SU-DHL-6 (cell line): ENCODE data around the gene HLF.

Experiments used
- H2AFZ ChIP-seq: fragments of 200-600 bp; sonication (generic); 2 replicates; pipeline ENCODE4 v1.6.1; 2014; ENCODE audit warnings: low read depth, mild to moderate bottlenecking, moderate library complexity, mixed read lengths, antibody characterized with exemption, low read length; ENCODE audit not compliant: severe bottlenecking
- H3F3A ChIP-seq: fragments of 200-600 bp; shearing (Covaris generic); 2 replicates; pipeline ENCODE4 v1.6.0; 2016; ENCODE audit warnings: antibody characterized with exemption, mild to moderate bottlenecking; ENCODE audit not compliant: insufficient read depth
- H3K27ac ChIP-seq: fragments of 200-600 bp; sonication (generic); 2 replicates; pipeline ENCODE4 v1.5.1; 2016; ENCODE audit warnings: low read depth, mild to moderate bottlenecking, low read length, moderate library complexity, mixed read lengths
- H3K27me3 ChIP-seq: fragments of 200-600 bp; sonication (generic), shearing (Covaris generic); 2 replicates; pipeline ENCODE4 v1.6.0; 2014; ENCODE audit warnings: mild to moderate bottlenecking, low read length
- H3K36me3 ChIP-seq: fragments of 200-600 bp; sonication (generic); 2 replicates; pipeline ENCODE4 v1.6.1; 2014; ENCODE audit warnings: mild to moderate bottlenecking, low read length, mixed read lengths
- H3K4me2 ChIP-seq: fragments of 300-600, 200-600 bp; shearing (Covaris generic), sonication (generic); 2 replicates; pipeline ENCODE4 v1.6.0; 2014; ENCODE audit warnings: low read length, low read depth, mild to moderate bottlenecking; ENCODE audit not compliant: poor library complexity, severe bottlenecking
- H3K4me3 ChIP-seq: fragments of 200-600 bp; sonication (generic); 2 replicates; pipeline ENCODE4 v1.5.1; 2014; ENCODE audit warnings: antibody characterized with exemption, low read length, mild to moderate bottlenecking, mixed read lengths; ENCODE audit not compliant: insufficient read depth, poor library complexity, severe bottlenecking
- H3K79me2 ChIP-seq: fragments of 200-600 bp; sonication (generic); 2 replicates; pipeline ENCODE4 v1.6.1; 2014; ENCODE audit warnings: mild to moderate bottlenecking, low read length, moderate library complexity; ENCODE audit not compliant: insufficient read depth
- H3K9ac ChIP-seq: fragments of 200-600 bp; sonication (generic); 2 replicates; pipeline ENCODE4 v1.7.0; 2014; ENCODE audit warnings: mild to moderate bottlenecking, low read length
- H3K9me2 ChIP-seq: fragments of 200-600 bp; sonication (generic); replicated peaks from 2 replicates; pipeline ENCODE4 v1.6.1; 2014; ENCODE audit warnings: low read length; ENCODE audit not compliant: insufficient read depth
- H3K9me3 ChIP-seq: fragments of 200-600 bp; sonication (generic); 2 replicates; pipeline ENCODE4 v1.6.1; 2014; ENCODE audit warnings: low read length, mixed read lengths; ENCODE audit not compliant: insufficient read depth
- H4K20me1 ChIP-seq: fragments of 200-600 bp; sonication (generic); 2 replicates; pipeline ENCODE4 v1.6.1; 2014; ENCODE audit warnings: low read depth, mild to moderate bottlenecking, antibody characterized with exemption, low read length, moderate library complexity, mixed read lengths
- EZH2phosphoT487 ChIP-seq: fragments of 200-600 bp; sonication (generic), shearing (Covaris generic); conservative IDR thresholded peaks from 2 replicates; pipeline ENCODE4 v1.6.1; 2018; ENCODE audit warnings: mild to moderate bottlenecking, antibody characterized with exemption, low read length, moderate library complexity, mixed read lengths
- TF ChIP-seq, protein P1 (sequence below): fragments of 200-600 bp; sonication (generic); IDR thresholded peaks from one replicate; pipeline ENCODE4 v1.5.1; 2017; ENCODE audit warnings: antibody characterized with exemption, mild to moderate bottlenecking, low read length, moderate library complexity; ENCODE audit not compliant: insufficient read depth, poor library complexity, severe bottlenecking

The HLF gene

DNA sequence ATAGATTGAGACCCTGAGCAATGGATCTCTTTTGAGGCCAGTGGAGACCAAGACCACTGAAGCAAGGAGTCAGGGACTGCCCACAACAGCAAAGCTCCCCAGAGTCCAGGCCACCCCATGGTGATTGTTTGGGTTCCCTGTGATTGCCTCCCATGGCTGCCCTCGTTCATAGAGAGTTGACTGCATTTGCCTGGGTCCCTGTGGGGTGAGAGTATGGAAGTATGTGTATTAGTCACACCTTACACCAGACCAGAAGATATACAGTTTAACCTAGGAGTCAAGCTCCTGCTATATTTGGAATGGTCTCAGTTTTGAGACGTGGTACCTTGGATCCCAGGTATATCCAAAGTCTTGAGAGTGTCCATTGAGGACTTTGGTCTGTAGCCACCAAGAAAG lies 20.2 kb downstream of the HLF start:
- H3K79me2 ChIP-seq: no peaks in the 10 kb centered on the region
- H3F3A ChIP-seq: no peaks in the 10 kb centered on the region
- no peaks in the 10 kb centered on the region for H4K20me1 ChIP-seq
- H3K36me3 ChIP-seq: no peaks in the 10 kb centered on the region
- H3K9ac ChIP-seq: no peak overlapping the region
- no peaks in the 10 kb centered on the region for H3K9me2 ChIP-seq
- H3K27me3 ChIP-seq: no peaks in the 10 kb centered on the region
- no peak overlapping the region for H2AFZ ChIP-seq
- no peak overlapping the region for H3K4me3 ChIP-seq
- no peak overlapping the region for H3K27ac ChIP-seq
- TF ChIP-seq, protein P1, sequence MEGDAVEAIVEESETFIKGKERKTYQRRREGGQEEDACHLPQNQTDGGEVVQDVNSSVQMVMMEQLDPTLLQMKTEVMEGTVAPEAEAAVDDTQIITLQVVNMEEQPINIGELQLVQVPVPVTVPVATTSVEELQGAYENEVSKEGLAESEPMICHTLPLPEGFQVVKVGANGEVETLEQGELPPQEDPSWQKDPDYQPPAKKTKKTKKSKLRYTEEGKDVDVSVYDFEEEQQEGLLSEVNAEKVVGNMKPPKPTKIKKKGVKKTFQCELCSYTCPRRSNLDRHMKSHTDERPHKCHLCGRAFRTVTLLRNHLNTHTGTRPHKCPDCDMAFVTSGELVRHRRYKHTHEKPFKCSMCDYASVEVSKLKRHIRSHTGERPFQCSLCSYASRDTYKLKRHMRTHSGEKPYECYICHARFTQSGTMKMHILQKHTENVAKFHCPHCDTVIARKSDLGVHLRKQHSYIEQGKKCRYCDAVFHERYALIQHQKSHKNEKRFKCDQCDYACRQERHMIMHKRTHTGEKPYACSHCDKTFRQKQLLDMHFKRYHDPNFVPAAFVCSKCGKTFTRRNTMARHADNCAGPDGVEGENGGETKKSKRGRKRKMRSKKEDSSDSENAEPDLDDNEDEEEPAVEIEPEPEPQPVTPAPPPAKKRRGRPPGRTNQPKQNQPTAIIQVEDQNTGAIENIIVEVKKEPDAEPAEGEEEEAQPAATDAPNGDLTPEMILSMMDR: no peak
- no peak for TF ChIP-seq EZH2phosphoT487
- H3K9me3 ChIP-seq: no peaks in the 10 kb centered on the region
- no peak overlapping the region for H3K4me2 ChIP-seq

DNA sequence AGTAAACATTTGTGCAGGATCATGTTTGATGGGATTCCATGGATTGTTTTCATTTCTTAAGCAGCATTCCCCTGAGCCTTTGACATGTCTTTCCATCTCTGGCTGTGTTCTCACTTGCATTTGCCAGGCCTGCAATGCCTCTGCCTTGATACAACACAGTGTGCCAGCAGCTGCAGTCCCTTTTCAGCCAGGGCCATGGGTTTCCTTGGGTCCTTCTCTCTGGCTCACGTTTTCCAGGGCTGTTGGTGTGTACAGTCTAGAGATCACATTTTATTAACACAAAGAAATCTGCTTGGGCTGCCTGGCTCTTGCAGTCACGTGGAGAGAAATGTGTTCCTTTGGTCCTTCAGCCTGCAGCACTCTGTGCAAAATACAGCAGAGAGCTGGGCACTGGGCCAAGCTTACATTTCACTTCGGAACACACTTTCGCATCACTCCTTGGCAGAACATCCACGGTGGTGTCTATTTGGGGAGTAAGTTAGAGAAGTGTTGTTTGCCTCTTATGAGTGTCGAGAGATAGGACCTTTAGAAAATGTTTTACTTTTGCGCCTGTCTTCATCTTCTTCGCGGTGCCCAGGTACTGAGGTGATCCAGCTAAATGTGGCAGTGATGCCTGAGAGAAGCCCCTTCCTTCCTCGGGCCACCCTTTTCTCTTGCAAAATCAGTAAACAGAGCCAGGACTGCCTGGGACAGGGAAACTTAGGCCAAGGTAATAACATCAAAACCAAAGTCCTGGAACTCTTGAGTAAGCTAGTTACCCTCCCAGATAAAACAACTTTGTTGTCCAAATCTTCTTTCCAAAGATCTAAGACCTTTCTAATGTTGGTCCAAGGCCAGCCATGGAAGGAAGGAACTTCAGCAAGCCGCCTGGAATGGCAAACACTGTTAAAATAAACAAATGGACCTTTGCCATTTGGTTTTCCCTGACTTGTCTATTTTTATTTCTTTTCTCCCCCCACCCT lies 20.9 kb downstream of the HLF start:
- H3F3A ChIP-seq: no peaks in the 10 kb centered on the region
- H3K27me3 ChIP-seq: no peaks in the 10 kb centered on the region
- H3K9me3 ChIP-seq: no peaks in the 10 kb centered on the region
- no peaks in the 10 kb centered on the region for H3K9me2 ChIP-seq
- no peaks in the 10 kb centered on the region for H4K20me1 ChIP-seq
- no peak overlapping the region for H2AFZ ChIP-seq
- no peaks in the 10 kb centered on the region for H3K79me2 ChIP-seq
- H3K4me3 ChIP-seq: no peak overlapping the region
- no peak for TF ChIP-seq EZH2phosphoT487
- TF ChIP-seq, protein P1: no peak
- H3K4me2 ChIP-seq: no peak overlapping the region
- H3K9ac ChIP-seq: no peak overlapping the region
- no peak overlapping the region for H3K27ac ChIP-seq
- no peaks in the 10 kb centered on the region for H3K36me3 ChIP-seq

DNA sequence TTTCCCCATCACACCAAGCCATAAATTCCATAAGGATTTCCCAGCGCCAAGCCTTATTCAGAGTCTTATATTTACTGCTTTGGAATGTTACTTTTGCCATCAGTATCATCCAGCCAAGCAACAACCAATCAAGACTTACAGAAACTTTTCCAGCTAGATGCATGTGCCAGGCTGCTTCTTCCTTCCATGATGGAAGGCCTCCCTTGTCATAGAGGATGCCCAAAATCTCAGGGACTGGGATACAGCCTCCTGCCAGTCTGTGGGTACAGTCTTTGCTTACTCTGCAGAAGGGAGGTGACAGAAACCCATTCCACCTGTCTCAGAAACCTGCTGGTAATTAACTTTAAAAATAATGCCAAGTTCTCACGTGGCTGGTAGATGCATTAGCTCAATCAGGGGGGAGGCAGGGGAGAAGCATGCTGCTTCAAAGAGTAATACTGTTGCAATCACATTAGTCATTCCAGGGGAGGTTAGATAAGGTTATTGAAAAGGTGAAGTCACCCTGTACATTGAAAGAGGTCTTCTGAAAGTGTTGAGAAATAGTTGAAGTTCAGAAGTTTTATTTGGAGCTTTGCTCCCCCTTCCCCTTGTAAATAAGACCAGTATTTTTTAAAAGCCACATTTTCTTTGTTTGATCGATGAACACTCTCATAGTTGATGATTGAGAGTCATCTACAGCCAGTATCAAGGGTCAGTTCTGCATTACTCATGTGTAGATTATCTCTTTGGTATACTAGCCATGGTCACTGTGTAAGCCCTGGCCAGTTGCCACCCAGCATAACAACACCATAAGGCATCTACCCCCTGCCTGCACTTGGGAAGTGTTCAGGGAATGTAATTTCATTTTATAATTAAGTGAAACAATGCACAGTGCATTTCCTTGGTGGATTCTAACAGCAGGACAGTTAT lies 22.2 kb downstream of the HLF start:
- Histone ChIP-seq H3K27ac (no peak overlapping the region), H3K27me3 (no peaks in the 10 kb centered on the region), H3K9ac (no peak overlapping the region), H3K4me2 (no peak overlapping the region), H2AFZ (no peak overlapping the region), H3K9me2 (no peaks in the 10 kb centered on the region), H4K20me1 (no peaks in the 10 kb centered on the region), H3K36me3 (no peaks in the 10 kb centered on the region), H3K79me2 (no peaks in the 10 kb centered on the region), H3K9me3 (no peaks in the 10 kb centered on the region), H3F3A (no peaks in the 10 kb centered on the region), H3K4me3 (no peak overlapping the region)
- TF ChIP-seq EZH2phosphoT487: no peak
- TF ChIP-seq, protein P1: no peak
